ENCODE data around the gene RAMP2.

RAMP2 gene

DNA sequence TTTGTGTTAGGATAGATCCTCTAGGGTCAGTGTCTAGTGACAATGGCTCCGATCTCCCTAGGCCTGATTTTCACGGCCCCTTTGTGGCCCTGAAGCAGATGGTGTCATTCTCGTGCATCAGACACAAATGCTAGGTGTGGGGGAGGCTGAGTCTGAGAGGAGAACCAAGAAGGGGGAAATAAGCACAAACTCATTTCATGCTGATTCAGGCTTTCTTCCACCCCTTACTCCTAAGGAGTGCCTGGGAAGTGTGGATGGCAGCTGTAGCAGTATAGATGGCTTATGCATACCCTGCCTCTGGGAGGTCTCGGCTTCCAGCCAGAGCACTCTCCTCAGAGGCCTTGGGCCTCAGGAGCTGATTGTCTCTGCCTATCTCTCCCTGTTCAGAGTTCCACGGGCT lies 17.5 kb downstream of the RAMP2 start:
- TF ChIP-seq, protein P1, sequence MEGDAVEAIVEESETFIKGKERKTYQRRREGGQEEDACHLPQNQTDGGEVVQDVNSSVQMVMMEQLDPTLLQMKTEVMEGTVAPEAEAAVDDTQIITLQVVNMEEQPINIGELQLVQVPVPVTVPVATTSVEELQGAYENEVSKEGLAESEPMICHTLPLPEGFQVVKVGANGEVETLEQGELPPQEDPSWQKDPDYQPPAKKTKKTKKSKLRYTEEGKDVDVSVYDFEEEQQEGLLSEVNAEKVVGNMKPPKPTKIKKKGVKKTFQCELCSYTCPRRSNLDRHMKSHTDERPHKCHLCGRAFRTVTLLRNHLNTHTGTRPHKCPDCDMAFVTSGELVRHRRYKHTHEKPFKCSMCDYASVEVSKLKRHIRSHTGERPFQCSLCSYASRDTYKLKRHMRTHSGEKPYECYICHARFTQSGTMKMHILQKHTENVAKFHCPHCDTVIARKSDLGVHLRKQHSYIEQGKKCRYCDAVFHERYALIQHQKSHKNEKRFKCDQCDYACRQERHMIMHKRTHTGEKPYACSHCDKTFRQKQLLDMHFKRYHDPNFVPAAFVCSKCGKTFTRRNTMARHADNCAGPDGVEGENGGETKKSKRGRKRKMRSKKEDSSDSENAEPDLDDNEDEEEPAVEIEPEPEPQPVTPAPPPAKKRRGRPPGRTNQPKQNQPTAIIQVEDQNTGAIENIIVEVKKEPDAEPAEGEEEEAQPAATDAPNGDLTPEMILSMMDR (IDR thresholded peaks at IDR 0.05; ENCODE audit: borderline replicate concordance, control extremely low read depth, extremely low read depth, insufficient read depth, missing control alignments): no peak
- in situ Hi-C loops (cut with MboI; ENCODE audit: low sequenced_read_pairs, unreplicated experiment): no loop called here
- DNase-seq (ENCODE audit: low spot score): no peak

DNA sequence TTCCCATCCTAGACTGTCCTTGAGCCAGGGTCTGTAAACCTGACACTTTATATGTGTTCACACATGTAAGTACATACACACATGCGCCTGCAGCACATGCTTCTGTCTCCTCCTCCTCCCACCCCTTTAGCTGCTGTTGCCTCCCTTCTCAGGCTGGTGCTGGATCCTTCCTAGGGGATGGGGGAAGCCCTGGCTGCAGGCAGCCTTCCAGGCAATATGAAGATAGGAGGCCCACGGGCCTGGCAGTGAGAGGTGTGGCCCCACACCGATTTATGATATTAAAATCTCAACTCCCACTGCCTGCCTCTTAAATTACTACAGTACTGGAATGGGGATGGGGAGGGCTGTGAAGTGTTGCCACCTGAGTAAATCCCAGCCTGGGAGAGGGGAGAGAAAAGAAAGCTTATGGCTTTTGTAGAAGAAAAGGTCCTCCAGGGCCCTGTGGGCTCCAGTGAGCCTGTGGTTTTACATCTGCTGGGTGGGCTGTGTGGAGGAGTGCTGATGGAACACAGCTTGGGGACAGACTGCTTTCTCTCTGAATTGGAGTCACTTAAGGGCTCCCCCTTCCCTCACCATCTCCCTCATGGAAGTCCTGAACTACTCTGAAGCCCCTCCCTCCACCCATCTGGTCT lies 18.4 kb downstream of the RAMP2 start:
- TF ChIP-seq, protein P1 (IDR thresholded peaks at IDR 0.05; ENCODE audit: borderline replicate concordance, control extremely low read depth, extremely low read depth, insufficient read depth, missing control alignments): no peak
- DNase-seq (ENCODE audit: low spot score): no peak
- in situ Hi-C loops (cut with MboI; ENCODE audit: low sequenced_read_pairs, unreplicated experiment): no loop called here

DNA sequence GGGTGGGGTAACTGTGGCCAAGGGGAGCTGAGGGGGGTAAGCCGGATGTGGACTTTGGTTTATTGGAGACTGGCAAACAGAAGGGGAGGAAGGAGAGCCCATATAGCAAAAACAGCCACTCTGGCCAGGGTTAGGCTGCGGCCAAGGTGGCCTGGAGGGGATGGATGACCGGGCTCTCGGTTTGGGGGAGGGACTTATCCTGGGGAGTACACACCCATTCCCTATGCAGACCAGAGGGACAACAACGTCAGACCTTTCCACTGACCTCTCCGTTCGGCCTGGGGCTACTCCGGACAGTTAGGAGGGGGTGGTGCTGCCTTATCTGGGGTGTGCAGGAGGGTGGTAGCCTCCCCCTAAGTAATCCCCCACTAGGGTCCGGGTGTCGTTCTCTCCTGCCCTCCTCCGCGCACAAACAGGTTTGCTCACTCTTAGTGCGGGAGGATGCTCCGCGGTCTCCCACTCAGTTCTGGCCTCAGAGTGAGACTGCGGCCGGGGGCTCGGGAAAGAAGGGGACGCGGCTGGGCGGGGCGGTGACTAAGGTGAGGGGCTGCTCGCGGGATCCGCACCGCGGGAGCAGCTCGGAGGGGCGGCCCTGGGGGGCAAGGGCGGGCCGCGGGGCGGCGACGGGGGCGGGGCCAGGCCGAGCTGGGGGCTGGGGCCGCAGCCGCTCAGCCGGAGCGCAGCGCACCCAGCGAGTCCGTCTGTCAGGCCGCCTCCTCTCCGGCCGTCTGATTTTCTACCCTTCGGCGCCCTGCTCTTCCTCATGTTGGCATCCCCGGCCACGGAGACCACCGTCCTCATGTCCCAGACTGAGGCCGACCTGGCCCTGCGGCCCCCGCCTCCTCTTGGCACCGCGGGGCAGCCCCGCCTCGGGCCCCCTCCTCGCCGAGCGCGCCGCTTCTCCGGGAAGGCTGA lies 19.2 kb downstream of the RAMP2 start, which contains the start of gene WNK4:
Gene WNK4 (plus strand): TSS at position 675 of the 915 bp plus-strand sequence. CDS start 89 bp downstream, at position 764.
- no peak for DNase-seq (ENCODE audit: low spot score)
- TF ChIP-seq, protein P1 (IDR thresholded peaks at IDR 0.05; ENCODE audit: borderline replicate concordance, control extremely low read depth, extremely low read depth, insufficient read depth, missing control alignments): no peak
- in situ Hi-C loops (cut with MboI; ENCODE audit: low sequenced_read_pairs, unreplicated experiment): no loop called here

DNA sequence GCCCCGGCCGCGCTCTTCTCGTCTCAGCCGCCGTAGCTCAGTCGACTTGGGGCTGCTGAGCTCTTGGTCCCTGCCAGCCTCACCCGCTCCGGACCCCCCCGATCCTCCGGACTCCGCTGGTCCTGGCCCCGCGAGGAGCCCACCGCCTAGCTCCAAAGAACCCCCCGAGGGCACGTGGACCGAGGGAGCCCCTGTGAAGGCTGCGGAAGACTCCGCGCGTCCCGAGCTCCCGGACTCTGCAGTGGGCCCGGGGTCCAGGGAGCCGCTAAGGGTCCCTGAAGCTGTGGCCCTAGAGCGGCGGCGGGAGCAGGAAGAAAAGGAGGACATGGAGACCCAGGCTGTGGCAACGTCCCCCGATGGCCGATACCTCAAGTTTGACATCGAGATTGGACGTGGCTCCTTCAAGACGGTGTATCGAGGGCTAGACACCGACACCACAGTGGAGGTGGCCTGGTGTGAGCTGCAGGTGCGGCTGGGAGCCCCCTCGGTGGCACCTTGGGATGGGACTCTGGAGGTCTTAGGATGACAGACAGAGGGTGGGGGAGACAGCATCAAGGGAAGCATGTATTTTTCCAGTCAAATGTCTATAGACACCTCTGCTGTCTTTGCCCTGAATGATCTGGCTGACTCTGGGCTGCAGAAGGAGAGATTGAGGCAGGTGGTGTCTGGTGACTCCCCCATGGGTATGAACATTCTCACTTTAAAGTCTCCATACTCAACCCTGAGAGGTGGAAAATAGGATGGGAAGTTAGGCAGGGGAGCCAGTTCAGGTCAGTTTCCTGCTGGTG lies 20.0 kb downstream of the RAMP2 start:
- in situ Hi-C loops (cut with MboI; ENCODE audit: low sequenced_read_pairs, unreplicated experiment): no loop called here
- no peak for DNase-seq (ENCODE audit: low spot score)
- TF ChIP-seq, protein P1 (IDR thresholded peaks at IDR 0.05; ENCODE audit: borderline replicate concordance, control extremely low read depth, extremely low read depth, insufficient read depth, missing control alignments): no peak

DNA sequence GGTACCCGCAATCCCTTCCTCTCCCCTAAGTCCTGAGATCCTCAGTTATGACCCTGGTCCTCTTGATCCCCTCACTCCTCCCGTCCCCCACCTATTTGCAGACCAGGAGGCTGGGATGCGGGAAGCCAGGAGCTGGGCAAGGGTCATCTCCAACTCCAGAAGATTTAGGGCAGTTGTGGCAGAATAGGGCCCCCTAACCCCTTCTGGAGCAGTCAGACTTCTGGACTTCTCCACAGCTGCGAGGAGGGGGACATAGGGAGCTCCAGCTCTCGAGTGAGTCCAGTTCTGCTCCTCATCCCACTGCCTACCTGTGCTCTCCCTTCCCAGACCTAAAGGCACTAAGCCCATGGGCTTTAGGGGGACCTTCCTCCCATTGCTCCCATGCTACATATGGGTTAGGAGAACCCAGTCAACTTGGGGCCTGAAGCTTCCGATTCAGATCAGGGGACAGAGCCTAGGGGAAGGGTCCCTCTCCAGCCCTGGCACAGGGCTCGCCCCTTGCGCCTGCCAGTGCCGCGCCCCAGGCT lies 20.7 kb downstream of the RAMP2 start:
- in situ Hi-C loops (cut with MboI; ENCODE audit: low sequenced_read_pairs, unreplicated experiment): no loop called here
- no peak for DNase-seq (ENCODE audit: low spot score)
- TF ChIP-seq, protein P1 (IDR thresholded peaks at IDR 0.05; ENCODE audit: borderline replicate concordance, control extremely low read depth, extremely low read depth, insufficient read depth, missing control alignments): no peak

All from GM13976 (cell line).